ENCODE measurements around the gene VANGL1.

GRCh38 chr1:115727706-115728249 is 86.0 kb downstream of the VANGL1 start:
- TF ChIP-seq POLR2A (IDR thresholded peaks at IDR 0.05) (no peak), CTCF (IDR thresholded peaks at IDR 0.05) (no peak)

Data from vagina (tissue), 2 donors.